GM12872 (cell line): ENCODE measurements around the gene ACAP1.
A peak's percentile ranks its signal among the peaks of the same experiment; 100 is the strongest.

Experiments used
- CTCF ChIP-seq: IDR thresholded peaks from 3 replicates; pipeline ENCODE4 v1.5.1; 2011; ENCODE audit warnings: low read depth, mild to moderate bottlenecking, low read length, moderate library complexity; ENCODE audit not compliant: insufficient read depth

ACAP1 gene

GRCh38 chr17:7293816-7294613 is 42.3 kb upstream of the ACAP1 start:
- no peak for TF ChIP-seq CTCF

- no peak for TF ChIP-seq CTCF
Measured at GRCh38 chr17:7294614-7295153, 41.6 kb upstream of the ACAP1 start, which contains the start of gene YBX2. Gene YBX2, minus strand, starts transcription at chr17:7294639. Its CDS starts 139 bp downstream, at chr17:7294500.

- no peak for TF ChIP-seq CTCF
Measured at GRCh38 chr17:7295230-7296180, 40.8 kb upstream of the ACAP1 start.

- peak; percentile 82 for TF ChIP-seq CTCF
Measured at GRCh38 chr17:7296189-7296861, 40.0 kb upstream of the ACAP1 start.

- no peak for TF ChIP-seq CTCF
Measured at GRCh38 chr17:7304179-7304578, 32.1 kb upstream of the ACAP1 start.

- TF ChIP-seq CTCF: no peak
Measured at GRCh38 chr17:7306911-7307685, 29.2 kb upstream of the ACAP1 start, which contains the start of gene EIF5A. Gene EIF5A, plus strand, starts transcription at chr17:7307628. Its CDS starts 2,008 bp downstream, at chr17:7309636.
